Measurements from ENCODE around the gene SAMD5.

DNA sequence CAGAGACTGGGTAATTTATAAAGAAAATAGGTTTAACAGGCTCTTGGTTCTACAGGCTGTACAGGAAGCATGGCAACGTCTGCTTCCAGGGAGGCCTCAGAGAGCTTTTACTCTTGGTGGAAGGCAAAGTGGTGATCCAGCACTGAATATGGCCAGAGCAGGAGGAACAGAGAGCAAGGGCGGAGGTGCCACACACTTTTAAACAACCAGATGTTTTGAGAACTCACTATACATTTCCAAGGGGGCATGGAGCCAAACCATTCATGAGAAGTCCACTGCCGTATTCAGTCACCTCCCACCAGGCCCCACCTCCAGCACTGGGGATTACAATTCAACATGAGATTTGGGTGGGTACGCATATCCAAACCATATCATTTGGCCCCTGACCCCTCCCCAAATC lies 18.7 kb downstream of the SAMD5 start:
- TF ChIP-seq CTCF (conservative IDR thresholded peaks at IDR 0.05) (no peak), ZFX (IDR thresholded peaks at IDR 0.05) (no peak)
